Neuron (in vitro differentiated cells): ENCODE measurements around the gene C10orf53.

Source experiments
- H2AFZ ChIP-seq: one replicate; pipeline ENCODE4 v1.6.1; 2013; ENCODE audit warnings: low read depth, mild to moderate bottlenecking, inconsistent platforms, low read length, moderate library complexity
- H3K27me3 ChIP-seq: one replicate; pipeline ENCODE4 v1.6.1; 2013; ENCODE audit warnings: low read length; ENCODE audit not compliant: insufficient read depth
- H3K36me3 ChIP-seq: one replicate; pipeline ENCODE4 v1.6.1; 2013; ENCODE audit warnings: low read length; ENCODE audit not compliant: insufficient read depth
- H3K4me1 ChIP-seq: one replicate; pipeline ENCODE4 v1.6.1; 2013; ENCODE audit warnings: low read length; ENCODE audit not compliant: insufficient read depth
- H3K4me3 ChIP-seq: 2 replicates; pipeline ENCODE4 v1.5.1; 2013; ENCODE audit warnings: mild to moderate bottlenecking, low read length, moderate library complexity
- H3K9me3 ChIP-seq: one replicate; pipeline ENCODE4 v1.6.1; 2013; ENCODE audit warnings: low read length

Gene C10orf53

GRCh38 chr10:49679480-49679893 lies at the start of gene C10orf53:
Gene C10orf53, plus strand, starts transcription at chr10:49679651. Its CDS starts 47 bp downstream, at chr10:49679698.
- H2AFZ ChIP-seq: peak within 1 kb of the TSS; percentile 84
- peaks cover 11% of the 10 kb centered on the region for H3K4me1 ChIP-seq
- no peaks in the 10 kb centered on the region for H3K36me3 ChIP-seq
- no peaks in the 10 kb centered on the region for H3K27me3 ChIP-seq
- no peaks in the 10 kb centered on the region for H3K9me3 ChIP-seq
- peak within 1 kb of the TSS; percentile 54 for H3K4me3 ChIP-seq

GRCh38 chr10:49631975-49632374 lies 47.5 kb upstream of the C10orf53 start:
- Histone ChIP-seq H3K36me3 (no peaks in the 10 kb centered on the region), H3K9me3 (no peaks in the 10 kb centered on the region), H2AFZ (no peak overlapping the region), H3K27me3 (peaks cover 11% of the 10 kb centered on the region), H3K4me3 (no peak overlapping the region), H3K4me1 (no peaks in the 10 kb centered on the region)

- no peaks in the 10 kb centered on the region for H3K36me3 ChIP-seq
- H2AFZ ChIP-seq: no peak overlapping the region
- no peak overlapping the region for H3K4me3 ChIP-seq
- H3K27me3 ChIP-seq: peaks cover 11% of the 10 kb centered on the region
- H3K4me1 ChIP-seq: no peaks in the 10 kb centered on the region
- H3K9me3 ChIP-seq: no peaks in the 10 kb centered on the region
Observed at GRCh38 chr10:49632406-49633317, 46.8 kb upstream of the C10orf53 start.

GRCh38 chr10:49633327-49634068 lies 46.0 kb upstream of the C10orf53 start:
- Histone ChIP-seq H3K27me3 (peaks cover 11% of the 10 kb centered on the region), H3K36me3 (no peaks in the 10 kb centered on the region), H2AFZ (no peak overlapping the region), H3K9me3 (no peaks in the 10 kb centered on the region), H3K4me3 (no peak overlapping the region), H3K4me1 (no peaks in the 10 kb centered on the region)

GRCh38 chr10:49634069-49634660 lies 45.3 kb upstream of the C10orf53 start:
- Histone ChIP-seq H3K27me3 (peaks cover 11% of the 10 kb centered on the region), H3K4me3 (no peak overlapping the region), H3K4me1 (no peaks in the 10 kb centered on the region), H3K36me3 (no peaks in the 10 kb centered on the region), H3K9me3 (no peaks in the 10 kb centered on the region), H2AFZ (no peak overlapping the region)

GRCh38 chr10:49642311-49642710 lies 37.1 kb upstream of the C10orf53 start:
- Histone ChIP-seq H3K9me3 (no peaks in the 10 kb centered on the region), H3K27me3 (peaks cover 5% of the 10 kb centered on the region), H3K4me3 (no peak overlapping the region)

GRCh38 chr10:49643241-49644034 lies 36.0 kb upstream of the C10orf53 start:
- H3K27me3 ChIP-seq: peaks cover 11% of the 10 kb centered on the region
- H3K9me3 ChIP-seq: no peaks in the 10 kb centered on the region
- H2AFZ ChIP-seq: no peak overlapping the region
- no peaks in the 10 kb centered on the region for H3K36me3 ChIP-seq
- no peaks in the 10 kb centered on the region for H3K4me1 ChIP-seq
- H3K4me3 ChIP-seq: no peak overlapping the region

More at GRCh38 chr10:49642311-49642710, 37.1 kb upstream of the C10orf53 start:
- Histone ChIP-seq H3K4me1 (no peaks in the 10 kb centered on the region), H3K36me3 (no peaks in the 10 kb centered on the region), H2AFZ (no peak overlapping the region)

GRCh38 chr10:49644035-49644646 lies 35.3 kb upstream of the C10orf53 start:
- Histone ChIP-seq H3K9me3 (no peaks in the 10 kb centered on the region), H3K4me3 (no peak overlapping the region), H3K4me1 (no peaks in the 10 kb centered on the region), H3K27me3 (peaks cover 15% of the 10 kb centered on the region), H3K36me3 (no peaks in the 10 kb centered on the region), H2AFZ (no peak overlapping the region)

- Histone ChIP-seq H3K4me1 (no peaks in the 10 kb centered on the region), H3K4me3 (no peak overlapping the region), H3K36me3 (no peaks in the 10 kb centered on the region), H3K9me3 (no peaks in the 10 kb centered on the region), H2AFZ (no peak overlapping the region), H3K27me3 (peaks cover 15% of the 10 kb centered on the region)
Observed at GRCh38 chr10:49645417-49645816, 34.0 kb upstream of the C10orf53 start.

- Histone ChIP-seq H2AFZ (no peak overlapping the region), H3K4me1 (no peaks in the 10 kb centered on the region), H3K36me3 (no peaks in the 10 kb centered on the region), H3K27me3 (peaks cover 17% of the 10 kb centered on the region), H3K4me3 (no peak overlapping the region), H3K9me3 (no peaks in the 10 kb centered on the region)
Observed at GRCh38 chr10:49645871-49646870, 33.3 kb upstream of the C10orf53 start.

- H3K4me3 ChIP-seq: no peak overlapping the region
- no peak overlapping the region for H2AFZ ChIP-seq
- peaks cover 13% of the 10 kb centered on the region for H3K27me3 ChIP-seq
- H3K4me1 ChIP-seq: no peaks in the 10 kb centered on the region
- no peaks in the 10 kb centered on the region for H3K9me3 ChIP-seq
- H3K36me3 ChIP-seq: no peaks in the 10 kb centered on the region
Observed at GRCh38 chr10:49647554-49647953, 31.9 kb upstream of the C10orf53 start.
